GM18505 (cell line): ENCODE results near the gene SLC2A8.
A peak's percentile ranks its signal among the peaks of the same experiment; 100 is the strongest.

Experiments used
- ATAC-seq: cut with Tn5 transposase; IDR thresholded peaks from one replicate; pipeline ENCODE4 v1.9.1; 2021; ENCODE audit not compliant: unreplicated experiment
- POLR2A ChIP-seq: IDR thresholded peaks from 4 replicates; pipeline ENCODE4 v1.6.1; 2011; ENCODE audit warnings: borderline replicate concordance; ENCODE audit not compliant: insufficient read depth, insufficient read length; ENCODE audit errors: extremely low read depth

Gene SLC2A8

GRCh38 chr9:127421057-127421456 is 24.1 kb downstream of the SLC2A8 start:
- no peak for ATAC-seq
- no peak for TF ChIP-seq POLR2A

- no peak for ATAC-seq
- TF ChIP-seq POLR2A: no peak
These were observed 25.3 kb downstream of the SLC2A8 start for GRCh38 chr9:127422133-127422782.

GRCh38 chr9:127422787-127423186 is 25.8 kb downstream of the SLC2A8 start:
- ATAC-seq: no peak
- TF ChIP-seq POLR2A: no peak

GRCh38 chr9:127423476-127423933 is 26.5 kb downstream of the SLC2A8 start:
- no peak for TF ChIP-seq POLR2A
- ATAC-seq: no peak

GRCh38 chr9:127423934-127424675 is 27.1 kb downstream of the SLC2A8 start, which contains the start of gene ZNF79:
Gene ZNF79, plus strand, starts transcription at chr9:127424382. Its CDS starts 406 bp downstream, at chr9:127424788.
- TF ChIP-seq POLR2A: peak; percentile 89
- ATAC-seq: peak; percentile 76

GRCh38 chr9:127424676-127424999 is 27.7 kb downstream of the SLC2A8 start:
- no peak for TF ChIP-seq POLR2A
- ATAC-seq: no peak

- TF ChIP-seq POLR2A: no peak
- ATAC-seq: no peak
These were observed 29.8 kb downstream of the SLC2A8 start for GRCh38 chr9:127426756-127427155.

GRCh38 chr9:127428348-127428747 is 31.4 kb downstream of the SLC2A8 start:
- ATAC-seq: no peak
- TF ChIP-seq POLR2A: no peak

GRCh38 chr9:127430415-127430814 is 33.4 kb downstream of the SLC2A8 start:
- ATAC-seq: no peak
- TF ChIP-seq POLR2A: no peak

GRCh38 chr9:127437497-127438264 is 40.7 kb downstream of the SLC2A8 start:
- no peak for TF ChIP-seq POLR2A
- ATAC-seq: no peak

GRCh38 chr9:127438394-127438793 is 41.4 kb downstream of the SLC2A8 start:
- TF ChIP-seq POLR2A: no peak
- ATAC-seq: no peak

GRCh38 chr9:127444283-127444920 is 47.4 kb downstream of the SLC2A8 start:
- no peak for TF ChIP-seq POLR2A
- ATAC-seq: no peak

- no peak for TF ChIP-seq POLR2A
These were observed 48.2 kb downstream of the SLC2A8 start for GRCh38 chr9:127444921-127445850.

More at GRCh38 chr9:127444921-127445850, 48.2 kb downstream of the SLC2A8 start:
- ATAC-seq: no peak
